Central memory CD4-positive, alpha-beta T cell (primary cell): ENCODE data around the gene SF3B3.
"Not testable (repeated sequence)": the region's sequence is repeated elsewhere in the genome, so short reads cannot be mapped to it uniquely, and the experiment has no call there.

Experiments used
- DNase-seq: peaks from one replicate; pipeline ENCODE4 v3.0.0; 2022

The SF3B3 gene

DNA sequence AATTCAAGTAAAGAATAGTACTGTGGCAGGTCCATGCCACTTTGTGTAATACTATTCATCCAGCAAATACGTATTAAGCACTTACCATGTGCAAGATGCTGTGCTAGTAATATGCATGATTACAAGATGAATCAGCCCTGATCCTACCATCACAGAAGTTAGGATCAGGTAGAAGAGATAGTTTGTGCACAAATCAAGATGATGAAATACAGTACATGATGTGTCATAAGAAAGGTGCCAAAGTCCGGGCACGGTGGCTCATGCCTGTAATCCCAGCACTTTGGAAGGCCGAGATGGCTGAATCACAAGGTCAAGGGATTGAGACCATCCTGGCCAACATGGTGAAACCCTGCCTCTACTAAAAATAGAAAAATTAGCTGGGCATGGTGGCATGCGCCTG lies 11.2 kb upstream of the SF3B3 start:
- no peak for DNase-seq

DNA sequence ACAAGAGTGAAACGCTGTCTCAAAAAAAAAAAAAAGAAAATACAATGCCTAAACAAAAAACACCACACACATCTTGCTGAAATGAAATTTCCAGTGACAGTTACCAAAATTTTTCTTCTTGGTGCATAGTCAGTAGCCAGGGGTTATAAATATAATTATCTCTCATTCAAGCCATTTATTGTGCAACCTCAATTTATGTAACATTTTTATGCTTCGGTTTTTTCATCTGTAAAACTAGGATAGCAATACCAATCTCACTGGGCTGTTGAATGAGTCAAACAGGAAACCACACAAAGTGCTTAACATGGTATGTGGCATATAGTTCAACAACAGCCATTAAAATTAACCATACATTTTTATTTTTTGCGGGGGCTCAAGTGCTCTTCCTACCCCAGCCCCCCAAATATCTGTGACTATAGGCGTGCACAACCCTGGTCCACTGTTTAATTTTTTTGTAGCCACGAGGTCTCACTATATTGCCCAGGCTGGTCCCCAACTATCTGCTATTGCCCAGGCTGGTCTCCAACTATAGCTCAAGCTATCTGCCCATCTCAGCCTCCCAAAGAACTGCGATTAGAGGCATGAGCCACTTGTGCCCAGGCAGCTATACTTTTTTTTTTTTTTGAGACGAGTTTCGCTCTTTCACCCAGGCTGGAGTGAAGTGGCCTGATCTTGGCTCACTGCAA lies 2.9 kb upstream of the SF3B3 start:
- DNase-seq = peak; percentile 50

DNA sequence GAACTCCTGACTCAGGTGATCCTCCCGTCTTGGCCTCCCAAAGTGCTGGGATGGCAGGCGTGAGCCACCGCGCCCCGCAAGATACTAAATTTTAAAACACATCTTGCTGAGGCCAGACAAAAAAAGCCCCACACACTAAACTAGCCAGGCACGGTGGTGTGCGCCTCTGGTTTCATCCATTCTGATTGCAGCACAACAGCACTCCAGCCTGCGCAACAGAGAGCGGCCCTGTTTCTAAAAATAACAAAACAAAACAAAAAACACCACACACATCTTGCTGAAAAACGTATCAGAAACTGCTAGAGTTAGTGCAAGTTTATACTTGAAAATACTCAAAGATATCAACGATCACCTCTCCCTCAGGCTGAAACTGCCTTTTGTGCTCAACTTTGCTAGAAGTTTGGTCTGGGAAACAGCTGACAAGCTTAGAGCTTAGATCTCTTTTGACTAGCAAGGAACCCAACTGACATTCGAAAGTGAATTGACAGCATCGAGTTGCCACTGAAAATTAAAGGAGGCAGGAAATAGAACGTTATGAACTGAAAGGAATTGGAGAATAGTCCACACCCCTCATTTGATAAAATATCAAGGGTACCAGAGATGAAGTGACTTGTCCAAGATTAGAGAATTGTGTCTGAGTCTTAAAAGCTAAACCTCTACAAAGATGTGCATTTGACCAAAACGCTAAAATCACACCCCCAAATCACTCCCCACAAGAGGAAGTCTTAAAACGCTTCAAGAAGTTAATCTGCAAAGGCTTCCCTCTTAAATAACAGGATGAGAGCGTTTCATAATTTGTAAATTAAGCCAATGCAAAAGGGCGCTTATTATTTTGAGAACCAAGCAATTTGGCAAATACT lies 1.2 kb upstream of the SF3B3 start:
- DNase-seq = peak; percentile 18

DNA sequence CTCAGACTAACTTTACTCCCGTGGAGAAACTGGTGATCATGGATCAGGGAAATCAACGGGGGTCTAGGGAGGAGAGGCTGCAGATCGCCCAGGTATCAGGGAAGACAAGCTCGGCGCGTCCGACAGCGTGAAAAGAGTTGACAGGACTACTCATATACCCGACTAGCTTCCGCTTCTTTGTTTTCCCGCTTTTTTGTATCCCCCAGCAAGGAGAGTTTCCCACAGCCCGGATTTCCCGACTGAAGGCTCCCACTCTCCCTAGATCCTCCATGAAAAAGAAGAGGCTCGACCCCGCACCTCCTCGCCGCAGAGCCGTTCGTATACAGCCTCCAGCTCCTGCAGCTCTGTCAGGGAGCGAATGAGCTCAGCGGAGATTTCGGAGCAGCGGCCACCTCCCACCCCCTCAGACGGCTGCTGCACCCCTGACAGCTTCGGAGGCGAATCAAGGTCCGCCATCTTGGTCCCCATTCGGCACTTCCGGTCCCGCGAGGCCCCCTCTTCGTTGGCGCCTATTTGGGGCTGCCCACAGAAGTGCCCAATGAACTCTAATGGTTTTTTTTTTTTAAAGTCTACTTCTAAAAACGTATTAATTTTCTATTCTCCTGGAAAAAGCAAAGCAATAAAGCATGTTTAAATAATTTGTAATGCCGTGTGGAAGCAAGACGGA lies 407 bp upstream of the SF3B3 start, which contains the start of gene COG4:
TSS of gene COG4 (minus strand) at position 479 of the 667 bp plus-strand sequence. CDS start at position 468, 11 bp downstream.
- peak; percentile 89 for DNase-seq

DNA sequence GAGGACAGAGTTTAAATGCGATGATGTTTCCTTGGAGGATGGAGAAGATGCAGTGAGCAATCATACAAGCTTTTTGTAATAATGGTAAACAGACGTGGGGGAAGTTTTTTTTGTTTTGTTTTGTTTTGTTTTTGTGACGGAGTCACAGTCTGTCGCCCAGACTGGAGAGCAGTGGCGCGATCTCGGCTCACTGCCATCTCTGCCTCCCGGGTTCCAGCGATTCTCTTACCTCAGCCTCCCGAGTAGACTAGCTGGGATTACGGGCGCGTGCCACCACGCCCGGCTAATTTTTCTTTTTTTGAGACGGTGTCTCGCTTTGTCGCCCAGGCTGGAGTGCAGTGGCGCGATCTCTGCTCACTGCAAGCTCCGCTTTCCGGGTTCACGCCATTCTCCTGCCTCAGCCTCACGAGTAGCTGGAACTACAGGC lies 796 bp downstream of the SF3B3 start:
- DNase-seq = peak; percentile 57

DNA sequence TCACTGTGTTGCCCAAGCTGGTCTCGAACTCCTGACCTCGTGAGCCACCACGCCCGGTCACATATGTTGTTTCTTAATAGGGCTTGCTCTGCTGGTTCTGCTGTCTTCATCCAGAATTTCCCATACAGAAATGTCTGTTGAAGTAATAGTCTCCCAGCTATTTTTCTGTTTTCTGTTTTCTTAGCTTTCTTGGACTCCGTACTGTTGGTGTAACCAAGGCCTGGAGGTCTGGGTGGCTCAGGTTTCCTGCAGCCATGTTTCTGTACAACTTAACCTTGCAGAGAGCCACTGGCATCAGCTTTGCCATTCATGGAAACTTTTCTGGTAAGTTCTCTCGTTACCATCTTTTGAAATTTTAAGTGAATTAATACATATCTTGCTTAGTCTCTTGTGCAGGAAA lies 2.8 kb downstream of the SF3B3 start:
- no peak for DNase-seq

DNA sequence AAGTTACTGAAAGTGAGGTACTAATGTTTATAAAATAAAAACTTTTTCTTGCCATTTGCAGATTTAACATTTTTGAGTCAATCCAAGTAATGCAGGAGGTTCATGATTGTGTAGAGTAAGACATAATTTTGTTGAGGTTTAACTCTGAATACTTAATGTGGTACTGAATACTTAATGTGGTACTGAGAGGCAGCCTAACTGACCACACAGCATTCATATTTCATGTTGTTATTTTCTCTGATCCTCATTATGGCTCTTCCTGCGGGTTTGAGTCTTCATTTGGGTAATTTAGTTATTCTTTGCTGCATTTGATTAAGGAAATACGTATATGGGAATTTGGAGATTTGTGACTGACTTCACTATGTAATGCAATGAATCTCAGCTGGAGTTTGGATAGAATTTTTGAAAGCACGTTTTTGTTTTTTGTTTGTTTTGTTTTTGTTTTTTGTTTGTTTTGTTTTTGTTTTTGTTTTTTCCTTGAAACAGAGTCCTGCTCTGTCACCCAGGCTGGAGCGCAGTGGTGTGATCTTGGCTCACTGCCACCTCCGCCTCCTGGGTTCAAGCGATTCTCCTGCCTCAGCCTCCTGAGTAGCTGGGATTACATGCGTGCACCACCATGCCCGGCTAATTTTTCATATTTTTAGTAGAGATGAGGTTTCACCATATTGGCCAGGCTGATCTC lies 3.8 kb downstream of the SF3B3 start:
- DNase-seq = no peak

DNA sequence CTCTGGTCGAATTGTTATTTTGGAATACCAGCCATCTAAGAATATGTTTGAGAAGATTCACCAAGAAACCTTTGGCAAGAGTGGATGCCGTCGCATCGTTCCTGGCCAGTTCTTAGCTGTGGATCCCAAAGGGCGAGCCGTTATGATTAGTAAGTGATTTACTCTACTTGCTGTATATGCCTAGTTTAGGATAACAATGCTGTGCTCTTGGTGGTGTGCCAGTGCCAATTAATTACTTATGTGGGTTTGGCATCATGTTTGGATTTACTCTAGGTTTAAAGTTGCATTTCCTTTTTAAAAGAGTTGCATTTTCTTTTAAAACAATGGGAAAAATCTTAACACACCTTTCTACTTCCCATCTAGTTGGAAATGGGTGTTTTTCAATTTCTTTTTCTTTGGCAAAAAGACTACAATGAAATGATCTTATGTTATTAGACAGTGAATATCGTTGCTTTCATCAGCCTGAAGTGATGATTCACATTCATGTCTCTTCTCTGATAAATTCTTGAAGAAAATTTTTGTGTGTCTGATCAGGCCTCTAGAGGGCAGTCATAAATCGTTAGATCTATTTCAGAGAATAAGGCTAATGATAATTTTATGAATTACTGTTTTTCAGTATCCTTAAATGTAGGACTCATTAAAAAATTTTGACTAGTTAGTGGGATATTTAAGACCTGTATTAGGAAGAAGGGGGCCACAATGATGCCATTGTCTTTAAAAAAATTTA lies 5.6 kb downstream of the SF3B3 start:
- peak; percentile 25 for DNase-seq

DNA sequence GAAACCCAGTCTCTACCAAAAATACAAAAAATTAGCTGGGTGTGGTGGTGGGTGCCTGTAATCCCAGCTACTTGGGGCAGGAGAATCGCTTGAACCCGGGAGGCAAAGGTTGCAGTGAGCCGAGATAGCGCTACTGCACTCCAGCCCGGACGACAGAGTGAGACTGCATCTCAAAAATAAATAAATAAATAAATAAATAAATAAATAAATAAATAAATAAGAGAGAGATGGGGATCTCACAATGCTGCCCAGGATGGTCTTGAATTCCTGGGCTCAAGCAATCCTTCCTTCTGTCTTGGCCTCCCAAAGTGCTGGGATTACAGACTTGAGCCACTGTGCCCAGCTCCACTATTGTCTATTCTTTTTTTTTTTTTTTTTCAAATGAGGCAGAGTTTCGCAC lies 6.3 kb downstream of the SF3B3 start:
- DNase-seq = not testable (repeated sequence)

DNA sequence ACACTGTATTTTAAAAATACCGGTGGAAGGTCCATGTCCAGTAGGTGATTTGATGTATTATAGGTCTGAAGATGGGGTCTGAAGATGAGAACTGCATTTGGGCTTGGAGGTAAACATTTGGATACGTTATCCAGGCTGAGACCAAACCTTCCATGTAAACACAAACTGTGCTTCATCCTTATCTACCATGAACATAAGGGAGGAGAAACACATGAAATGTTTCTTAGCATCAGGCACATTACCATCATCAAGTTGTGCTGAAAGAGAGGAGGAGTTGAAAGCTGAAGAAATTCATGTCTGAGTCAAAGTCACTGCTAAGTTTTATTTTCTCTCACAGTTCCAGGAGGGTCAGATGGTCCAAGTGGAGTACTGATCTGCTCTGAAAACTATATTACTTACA lies 11.4 kb downstream of the SF3B3 start:
- no peak for DNase-seq

DNA sequence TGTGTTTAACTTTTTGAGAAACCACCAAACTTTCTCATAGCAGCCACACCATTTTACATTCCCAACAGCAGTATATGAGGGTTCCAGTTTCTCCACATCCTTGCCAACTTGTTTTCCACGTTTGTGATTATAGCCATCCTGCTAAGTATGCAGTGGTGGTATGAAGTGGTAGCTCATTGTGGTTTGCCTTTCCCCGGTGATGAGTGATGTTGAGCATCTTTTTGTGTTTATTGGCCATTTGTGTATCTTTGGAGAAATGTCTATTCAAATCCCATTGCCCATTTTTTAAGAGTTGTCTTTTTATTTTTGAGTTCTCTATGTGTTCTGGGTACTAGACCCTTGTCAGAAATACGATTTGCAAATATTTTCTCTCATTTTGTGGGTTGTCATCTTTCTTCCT lies 17.4 kb downstream of the SF3B3 start:
- no peak for DNase-seq

DNA sequence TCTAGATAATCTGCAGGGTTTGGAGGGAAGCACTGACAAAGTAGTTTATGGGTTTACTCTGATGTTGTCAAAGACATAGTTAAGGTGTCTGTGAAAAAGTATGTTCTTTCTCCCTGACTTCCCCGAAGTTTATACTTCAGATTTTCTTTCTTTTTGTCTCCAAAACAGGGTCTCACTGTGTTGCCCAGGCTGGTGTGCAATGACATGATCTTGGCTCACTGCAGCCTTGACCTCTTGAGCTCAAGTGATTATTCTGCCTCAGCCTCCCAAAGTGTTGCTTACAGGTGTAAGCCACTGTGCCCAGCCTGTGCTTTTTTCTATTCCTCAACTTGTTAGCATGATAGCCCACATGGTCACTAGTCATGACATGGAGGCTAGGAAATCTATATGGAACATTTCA lies 20.9 kb downstream of the SF3B3 start:
- no peak for DNase-seq

DNA sequence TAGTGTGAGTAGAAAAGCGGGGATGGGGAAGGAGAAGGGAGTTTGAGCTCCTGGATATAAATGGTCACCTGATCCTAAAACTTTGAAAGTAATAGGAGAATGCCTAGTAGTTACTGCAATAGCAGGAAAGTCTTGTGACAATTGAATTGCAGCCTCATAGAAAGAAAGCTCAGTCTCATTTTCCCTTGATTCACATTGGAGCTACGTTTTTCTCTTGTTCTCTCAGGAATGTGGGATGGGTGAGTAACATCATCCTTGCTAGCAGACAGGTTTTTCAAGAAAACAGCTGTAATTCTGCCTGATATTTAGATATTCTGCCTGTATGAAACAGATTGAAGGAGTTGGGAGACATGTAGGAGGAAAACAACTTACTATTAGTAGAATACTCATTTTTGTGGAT lies 25.3 kb downstream of the SF3B3 start:
- DNase-seq = no peak

DNA sequence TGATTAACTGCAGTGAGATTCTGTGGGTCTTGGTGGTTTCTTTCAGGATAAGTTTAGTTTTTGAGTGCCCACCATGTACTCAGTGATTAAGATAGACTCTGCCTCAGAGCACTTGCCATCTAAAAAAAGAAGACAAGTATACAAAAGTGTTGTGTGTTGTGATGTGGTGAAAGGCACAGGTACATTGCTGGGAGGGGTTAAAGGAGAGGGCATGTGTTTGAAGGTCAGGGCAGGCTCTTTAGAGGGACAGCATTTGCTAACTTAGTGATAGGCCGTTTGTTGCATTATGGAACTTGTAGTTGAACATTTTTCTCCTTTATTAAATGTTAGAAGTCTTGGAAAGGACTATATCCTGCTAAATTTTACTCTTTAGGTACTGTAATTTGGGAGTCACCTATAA lies 26.5 kb downstream of the SF3B3 start:
- DNase-seq = no peak

DNA sequence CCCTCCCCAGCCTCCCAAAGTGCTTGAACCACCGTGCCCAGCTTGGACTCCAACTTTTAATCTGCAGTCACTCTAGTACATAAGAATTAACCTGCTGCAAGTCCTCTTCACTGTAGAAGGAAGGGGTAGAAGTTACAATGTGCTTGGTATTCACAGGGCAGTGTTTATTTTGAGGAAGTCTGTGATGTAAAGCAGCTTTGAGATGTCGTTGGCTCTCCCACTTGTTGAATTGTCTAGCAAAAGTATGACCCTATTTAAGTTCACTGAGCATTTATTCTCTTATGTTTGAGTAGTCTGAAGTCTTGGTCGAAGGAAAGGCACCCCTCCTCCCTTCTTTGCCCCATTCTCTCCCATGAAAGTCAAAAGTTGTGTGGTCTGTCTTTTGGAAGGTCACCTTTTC lies 28.2 kb downstream of the SF3B3 start:
- DNase-seq = no peak

DNA sequence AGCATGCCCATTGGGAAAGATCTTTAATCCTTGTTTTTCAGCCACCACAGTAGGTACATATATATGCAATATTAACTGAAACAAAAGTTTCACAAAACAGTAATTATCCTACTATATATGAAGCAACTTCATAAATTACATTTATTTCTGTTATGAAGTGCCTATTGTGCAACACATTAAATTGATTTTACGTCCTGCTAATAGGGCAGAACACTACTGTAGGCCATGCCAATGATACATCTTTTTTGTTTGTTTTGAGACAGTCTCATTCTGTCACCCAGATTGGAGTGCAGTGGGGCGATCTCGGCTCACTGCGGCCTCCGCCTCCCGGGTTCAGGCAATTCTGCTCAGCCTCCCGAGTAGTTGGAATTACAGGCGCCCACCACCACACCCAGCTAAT lies 29.1 kb downstream of the SF3B3 start:
- DNase-seq = no peak

DNA sequence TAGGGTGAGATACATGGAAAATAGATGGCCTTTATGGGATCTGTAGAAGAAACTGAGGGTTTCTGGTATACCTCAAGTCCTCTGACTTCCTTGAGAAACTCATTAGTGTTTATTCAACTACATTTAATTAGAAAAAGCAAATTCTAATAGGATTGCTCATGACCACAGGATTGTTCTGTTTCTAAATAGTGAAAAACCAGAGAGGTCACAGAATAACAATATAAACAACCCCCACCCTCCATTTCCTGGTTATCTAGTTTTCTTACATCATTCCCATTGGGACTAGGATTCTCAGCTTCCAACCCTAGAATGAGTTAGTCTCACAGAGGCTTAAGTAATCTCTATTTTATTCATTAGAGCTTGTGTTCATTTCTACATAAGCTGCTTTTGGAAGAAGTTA lies 30.0 kb downstream of the SF3B3 start:
- no peak for DNase-seq

DNA sequence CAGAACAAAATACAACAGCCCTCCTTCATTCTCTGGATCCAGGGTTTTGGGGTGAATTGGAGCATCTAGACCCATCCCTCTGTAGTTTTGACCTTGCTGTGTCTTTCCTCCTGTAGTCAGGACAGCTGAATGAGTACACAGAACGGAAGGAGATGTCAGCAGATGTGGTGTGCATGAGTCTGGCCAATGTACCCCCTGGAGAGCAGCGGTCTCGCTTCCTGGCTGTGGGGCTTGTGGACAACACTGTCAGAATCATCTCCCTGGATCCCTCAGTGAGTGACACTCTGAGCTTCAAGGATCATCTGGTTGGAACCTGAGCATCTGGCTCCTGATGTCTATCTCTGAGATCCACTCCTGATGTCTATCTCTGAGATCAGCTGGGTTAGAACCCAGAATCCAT lies 32.4 kb downstream of the SF3B3 start:
- no peak for DNase-seq

DNA sequence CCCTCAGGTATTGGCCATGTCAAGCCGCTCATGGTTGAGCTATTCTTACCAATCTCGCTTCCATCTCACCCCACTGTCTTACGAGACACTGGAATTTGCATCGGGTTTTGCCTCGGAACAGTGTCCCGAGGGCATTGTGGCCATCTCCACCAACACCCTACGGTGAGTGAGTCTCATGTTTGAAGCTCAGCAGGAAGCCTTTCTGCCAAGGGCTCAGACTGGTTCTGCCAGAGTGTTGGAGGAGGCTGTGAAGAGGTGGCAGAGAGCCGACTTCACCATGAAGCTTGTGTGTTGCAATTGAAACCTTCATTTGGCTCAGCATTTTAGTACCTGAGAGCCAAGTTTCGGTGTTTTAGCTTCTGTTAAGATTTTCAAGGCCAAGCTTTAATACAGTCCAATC lies 38.0 kb downstream of the SF3B3 start:
- no peak for DNase-seq

DNA sequence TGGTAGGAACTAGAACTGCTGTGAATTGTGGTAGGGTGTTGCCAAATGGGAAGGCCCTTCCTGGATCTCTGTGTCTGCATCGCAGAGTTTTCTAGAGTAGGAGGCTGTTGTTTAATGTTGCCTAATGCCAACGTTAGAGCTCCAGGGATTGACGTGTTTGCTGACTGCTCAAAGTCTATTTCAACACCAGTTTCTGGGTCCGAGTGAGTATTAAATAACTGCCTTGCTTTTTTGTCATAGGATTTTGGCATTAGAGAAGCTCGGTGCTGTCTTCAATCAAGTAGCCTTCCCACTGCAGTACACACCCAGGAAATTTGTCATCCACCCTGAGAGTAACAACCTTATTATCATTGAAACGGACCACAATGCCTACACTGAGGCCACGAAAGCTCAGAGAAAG lies 40.0 kb downstream of the SF3B3 start:
- DNase-seq = no peak

DNA sequence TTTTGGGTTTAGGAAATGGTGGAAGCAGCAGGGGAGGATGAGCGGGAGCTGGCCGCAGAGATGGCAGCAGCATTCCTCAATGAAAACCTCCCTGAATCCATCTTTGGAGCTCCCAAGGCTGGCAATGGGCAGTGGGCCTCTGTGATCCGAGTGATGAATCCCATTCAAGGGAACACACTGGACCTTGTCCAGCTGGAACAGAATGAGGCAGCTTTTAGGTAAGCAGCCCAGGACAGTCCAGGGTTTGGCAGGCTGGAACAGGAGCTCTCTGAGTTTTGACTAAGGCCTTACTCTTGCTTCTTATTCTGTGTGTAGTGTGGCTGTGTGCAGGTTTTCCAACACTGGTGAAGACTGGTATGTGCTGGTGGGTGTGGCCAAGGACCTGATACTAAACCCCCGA lies 41.4 kb downstream of the SF3B3 start:
- no peak for DNase-seq

DNA sequence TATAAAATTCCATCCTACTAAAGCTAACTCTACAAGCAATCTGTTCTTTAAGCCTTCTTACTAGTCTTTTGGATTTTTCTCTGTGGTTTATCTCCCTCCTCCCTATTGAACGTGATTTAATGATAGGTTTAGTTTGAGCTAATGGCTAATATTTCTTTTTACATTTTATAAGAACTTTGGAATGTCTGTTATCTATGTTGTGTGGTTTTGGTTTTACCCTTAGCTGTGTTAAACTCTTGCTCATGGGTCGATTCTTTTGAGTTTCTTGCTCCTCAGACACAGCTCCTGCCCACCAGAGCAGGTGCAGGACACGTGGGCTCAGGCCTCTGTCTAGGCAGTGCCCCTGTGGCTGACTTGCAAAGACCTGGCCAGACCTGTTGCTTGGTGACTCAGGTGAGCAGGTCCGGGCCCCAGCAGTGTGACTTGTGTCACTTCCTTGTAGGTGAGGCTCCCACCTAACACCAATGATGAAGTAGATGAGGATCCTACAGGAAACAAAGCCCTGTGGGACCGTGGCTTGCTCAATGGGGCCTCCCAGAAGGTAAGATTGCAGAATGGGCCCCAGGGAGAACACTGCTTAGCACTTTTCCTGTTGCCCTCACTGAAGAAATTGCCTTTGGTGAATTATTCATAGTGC lies 45.1 kb downstream of the SF3B3 start:
- no peak for DNase-seq
